Activated naive CD4-positive, alpha-beta T cell treated with anti-CD3 and anti-CD28 coated beads, Interleukin-2, amount 50 U/mL, for 24 hours (primary cell): ENCODE measurements around the gene NLK.
"Not testable (repeated sequence)": the region's sequence is repeated elsewhere in the genome, so short reads cannot be mapped to it uniquely, and the experiment has no call there.

ENCODE experiments used
- H3K27ac Mint-ChIP-seq: one replicate; pipeline ENCODE4 v1.8.0; 2021; ENCODE audit warnings: mild to moderate bottlenecking, mixed read lengths
- H3K27me3 Mint-ChIP-seq: one replicate; pipeline ENCODE4 v1.8.0; 2021; ENCODE audit warnings: mixed read lengths
- H3K36me3 Mint-ChIP-seq: one replicate; pipeline ENCODE4 v1.8.0; 2021; ENCODE audit warnings: mixed read lengths
- H3K4me1 Mint-ChIP-seq: one replicate; pipeline ENCODE4 v1.8.0; 2021; ENCODE audit warnings: mixed read lengths
- H3K4me3 Mint-ChIP-seq: one replicate; pipeline ENCODE4 v1.8.0; 2021; ENCODE audit warnings: mild to moderate bottlenecking, mixed read lengths
- H3K9me3 Mint-ChIP-seq: one replicate; pipeline ENCODE4 v1.8.0; 2021; ENCODE audit warnings: mixed read lengths

Gene NLK

GRCh38 chr17:28193241-28193640 is 150.8 kb downstream of the NLK start:
- peaks cover 10% of the 10 kb centered on the region for H3K4me1 Mint-ChIP-seq
- H3K27ac Mint-ChIP-seq, result no peak overlapping the region
- no peak overlapping the region for H3K4me3 Mint-ChIP-seq
- peaks cover 5% of the 10 kb centered on the region for H3K36me3 Mint-ChIP-seq
- no peaks in the 10 kb centered on the region for H3K27me3 Mint-ChIP-seq
- no peaks in the 10 kb centered on the region for H3K9me3 Mint-ChIP-seq

DNA sequence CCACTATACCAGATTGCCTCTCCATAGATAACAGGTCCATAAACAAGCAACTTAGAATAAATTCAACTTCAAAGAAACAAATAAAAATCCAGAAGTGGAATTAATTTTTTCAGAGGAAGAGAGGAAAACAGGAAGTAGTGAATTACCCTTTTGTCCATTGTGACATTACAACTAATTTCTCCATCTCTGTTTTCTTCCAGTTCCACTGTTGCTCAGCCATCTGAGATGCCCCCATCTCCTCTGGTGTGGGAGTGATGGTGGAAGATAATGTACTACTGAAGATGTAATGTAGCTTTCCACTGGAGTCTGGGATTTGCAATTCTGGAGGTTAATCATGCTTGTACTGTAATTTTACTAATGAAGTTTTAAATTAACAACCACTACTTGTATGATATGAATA is 151.9 kb downstream of the NLK start:
- no peaks in the 10 kb centered on the region for H3K9me3 Mint-ChIP-seq
- peaks cover 8% of the 10 kb centered on the region for H3K36me3 Mint-ChIP-seq
- H3K27ac Mint-ChIP-seq, result no peak overlapping the region
- peaks cover 10% of the 10 kb centered on the region for H3K4me1 Mint-ChIP-seq
- H3K4me3 Mint-ChIP-seq, result no peak overlapping the region
- no peaks in the 10 kb centered on the region for H3K27me3 Mint-ChIP-seq

DNA sequence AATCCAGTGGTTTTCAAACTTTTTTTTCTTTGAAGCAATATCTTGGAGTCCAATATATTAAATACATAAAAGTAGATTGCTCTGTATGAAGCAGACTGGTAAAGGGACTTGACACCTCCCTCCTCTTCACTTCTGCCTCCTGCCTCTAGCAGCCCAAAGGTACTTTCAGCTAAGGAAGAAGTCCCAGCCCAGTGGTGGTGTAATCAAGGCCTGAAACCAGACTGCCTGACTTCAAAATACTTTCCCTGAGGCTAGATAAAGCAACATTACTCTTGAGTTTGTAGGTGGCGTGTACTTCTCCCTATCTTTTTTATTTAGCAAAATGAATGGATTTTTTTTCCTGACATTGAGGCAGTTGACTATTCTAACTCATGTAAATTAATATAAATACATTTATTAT is 154.2 kb downstream of the NLK start:
- peaks cover 8% of the 10 kb centered on the region for H3K36me3 Mint-ChIP-seq

DNA sequence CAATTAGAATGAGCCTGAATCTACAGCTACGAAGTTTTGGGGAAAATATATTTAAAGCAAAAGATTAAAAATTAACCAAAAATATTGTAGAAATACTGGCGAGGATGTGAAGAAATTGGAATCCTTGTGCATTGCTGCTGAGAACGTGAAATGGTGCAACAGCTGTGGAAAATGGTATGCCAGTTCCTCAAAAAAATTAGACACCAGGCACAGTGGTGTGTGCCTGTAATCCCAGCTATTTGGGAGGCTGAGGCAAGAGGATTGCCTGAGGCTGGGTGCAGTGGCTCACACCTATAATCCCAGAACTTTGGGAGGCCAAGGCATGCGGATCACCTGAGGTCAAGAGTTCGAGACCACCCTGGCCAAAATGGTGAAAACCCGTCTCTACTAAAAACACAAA is 156.6 kb downstream of the NLK start:
- H3K27ac Mint-ChIP-seq, result no peak overlapping the region
- H3K4me1 Mint-ChIP-seq, result peaks cover 10% of the 10 kb centered on the region

More for the DNA sequence above, 154.2 kb downstream of the NLK start:
- no peak overlapping the region for H3K27ac Mint-ChIP-seq
- H3K4me1 Mint-ChIP-seq, result peaks cover 10% of the 10 kb centered on the region
- H3K4me3 Mint-ChIP-seq, result no peak overlapping the region
- H3K27me3 Mint-ChIP-seq, result no peaks in the 10 kb centered on the region
- no peaks in the 10 kb centered on the region for H3K9me3 Mint-ChIP-seq

DNA sequence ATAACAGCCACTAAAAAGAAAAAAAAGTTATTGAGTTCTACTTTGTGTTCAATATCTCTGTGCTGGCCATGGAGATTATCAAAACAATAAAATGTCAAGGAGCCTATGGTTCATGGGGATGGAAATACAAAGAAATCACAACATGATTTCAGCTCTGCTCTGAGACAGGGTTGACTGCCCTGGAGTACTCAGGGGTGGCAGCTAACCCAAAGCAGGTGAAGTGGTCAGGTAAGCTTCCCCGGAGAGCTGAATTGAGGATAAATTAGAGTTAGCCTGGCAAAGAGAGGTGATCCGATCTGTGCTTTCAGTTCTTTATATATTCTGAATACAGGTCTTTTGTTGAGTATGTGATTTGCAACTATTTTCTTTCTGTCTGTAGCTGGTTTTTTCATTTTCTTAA is 157.3 kb downstream of the NLK start:
- Mint-ChIP-seq H3K27ac (no peak overlapping the region), H3K4me3 (no peak overlapping the region), H3K9me3 (no peaks in the 10 kb centered on the region), H3K4me1 (peaks cover 10% of the 10 kb centered on the region), H3K36me3 (peaks cover 5% of the 10 kb centered on the region), H3K27me3 (peaks cover under 1% of the 10 kb centered on the region)

More for the DNA sequence above, 156.6 kb downstream of the NLK start:
- Mint-ChIP-seq H3K9me3 (no peaks in the 10 kb centered on the region), H3K36me3 (peaks cover 5% of the 10 kb centered on the region), H3K27me3 (no peaks in the 10 kb centered on the region), H3K4me3 (no peak overlapping the region)

DNA sequence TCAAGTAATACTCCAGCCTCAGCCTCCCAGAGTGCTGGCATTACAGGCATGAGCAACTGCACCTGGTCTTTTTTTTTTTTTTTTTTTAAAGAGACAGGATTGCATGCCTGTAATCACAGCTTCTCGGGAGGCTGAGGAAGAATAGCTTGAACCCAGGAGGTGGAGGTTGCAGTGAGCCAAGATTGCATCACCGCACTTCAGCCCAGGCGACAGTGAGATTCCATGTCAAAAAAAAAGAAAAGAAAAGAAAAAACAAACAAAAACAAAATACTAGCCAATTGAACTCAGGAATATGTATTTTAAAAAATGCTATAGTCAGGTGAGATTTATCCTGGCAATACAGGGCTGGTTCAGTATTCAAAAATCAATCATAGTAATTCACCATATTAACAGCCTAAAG is 158.8 kb downstream of the NLK start:
- H3K4me1 Mint-ChIP-seq, result peaks cover 4% of the 10 kb centered on the region
- no peaks in the 10 kb centered on the region for H3K9me3 Mint-ChIP-seq
- H3K27ac Mint-ChIP-seq, result no peak overlapping the region
- H3K4me3 Mint-ChIP-seq, result no peak overlapping the region
- H3K36me3 Mint-ChIP-seq, result peaks cover 3% of the 10 kb centered on the region
- peaks cover 4% of the 10 kb centered on the region for H3K27me3 Mint-ChIP-seq

GRCh38 chr17:28204244-28204643 is 161.8 kb downstream of the NLK start:
- Mint-ChIP-seq H3K9me3 (no peaks in the 10 kb centered on the region), H3K27me3 (peaks cover 4% of the 10 kb centered on the region), H3K4me3 (no peak overlapping the region), H3K4me1 (no peaks in the 10 kb centered on the region), H3K27ac (no peak overlapping the region), H3K36me3 (no peaks in the 10 kb centered on the region)

- Mint-ChIP-seq H3K9me3 (no peaks in the 10 kb centered on the region), H3K27ac (no peak overlapping the region), H3K36me3 (no peaks in the 10 kb centered on the region), H3K4me3 (no peak overlapping the region), H3K4me1 (no peaks in the 10 kb centered on the region), H3K27me3 (peaks cover 4% of the 10 kb centered on the region)
These were observed 162.3 kb downstream of the NLK start for GRCh38 chr17:28204751-28205150.

DNA sequence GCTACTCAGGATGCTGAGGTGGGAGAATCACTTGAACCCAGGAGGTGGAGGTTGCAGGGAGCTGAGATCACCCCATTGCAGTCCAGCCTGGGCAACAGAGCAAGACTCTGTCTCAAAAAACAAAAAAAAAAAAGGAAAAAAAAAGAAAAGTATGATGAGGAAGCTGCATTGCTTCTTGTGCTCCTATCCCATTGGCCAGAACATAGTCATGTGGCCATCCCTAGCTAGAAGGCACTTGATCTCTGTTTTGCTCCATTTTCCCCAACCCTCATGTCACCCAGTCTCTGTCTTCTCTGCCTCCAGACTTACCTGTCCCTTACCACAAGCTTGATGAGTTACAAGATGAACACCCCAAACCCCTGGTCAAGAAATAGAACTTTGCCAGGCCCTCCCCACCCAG is 163.8 kb downstream of the NLK start:
- H3K4me3 Mint-ChIP-seq, result no peak overlapping the region
- H3K36me3 Mint-ChIP-seq, result peaks cover 2% of the 10 kb centered on the region
- H3K27me3 Mint-ChIP-seq, result peaks cover 4% of the 10 kb centered on the region
- H3K27ac Mint-ChIP-seq, result no peak overlapping the region
- H3K9me3 Mint-ChIP-seq, result no peaks in the 10 kb centered on the region
- no peaks in the 10 kb centered on the region for H3K4me1 Mint-ChIP-seq

DNA sequence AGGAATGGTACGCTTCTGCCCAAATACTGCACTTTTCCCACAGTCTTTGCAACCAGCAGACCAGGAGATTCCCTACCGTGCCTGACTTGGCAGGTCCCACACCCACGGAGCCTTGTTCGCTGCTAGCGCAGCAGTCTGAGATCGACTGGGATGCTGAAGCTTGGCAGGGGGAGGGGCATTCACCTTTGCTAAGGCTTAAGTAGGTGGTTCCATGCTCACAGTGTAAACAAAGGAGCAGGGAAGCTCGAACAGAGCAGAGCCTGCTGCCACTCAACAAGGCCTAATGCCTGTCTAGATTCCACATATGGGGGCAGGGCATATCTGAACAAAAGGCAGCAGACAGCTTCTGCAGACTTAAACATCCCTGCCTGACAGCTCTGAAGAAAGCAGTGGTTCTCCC is 169.3 kb downstream of the NLK start:
- peaks cover 4% of the 10 kb centered on the region for H3K4me1 Mint-ChIP-seq
- H3K9me3 Mint-ChIP-seq, result no peaks in the 10 kb centered on the region
- no peaks in the 10 kb centered on the region for H3K27me3 Mint-ChIP-seq
- H3K36me3 Mint-ChIP-seq, result peaks cover 2% of the 10 kb centered on the region
- no peak overlapping the region for H3K4me3 Mint-ChIP-seq
- no peak overlapping the region for H3K27ac Mint-ChIP-seq

DNA sequence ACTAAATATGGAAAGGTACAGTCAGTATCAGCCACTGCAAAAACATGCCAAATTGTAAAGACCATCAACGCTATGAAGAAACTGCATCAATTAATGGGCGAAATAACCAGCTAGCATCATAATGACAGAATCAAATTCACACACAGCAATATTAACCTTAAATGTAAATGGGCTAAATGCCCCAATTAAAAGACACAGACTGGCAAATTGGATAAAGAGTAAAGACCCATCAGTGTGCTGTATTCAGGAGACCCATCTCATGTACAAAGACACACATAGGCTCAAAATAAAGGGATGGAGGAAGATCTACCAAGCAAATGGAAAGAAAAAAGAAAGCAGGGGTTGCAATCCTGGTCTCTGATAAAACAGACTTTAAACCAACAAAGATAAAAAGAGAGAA is 171.1 kb downstream of the NLK start:
- not testable (repeated sequence) for H3K4me1 Mint-ChIP-seq, H3K27ac Mint-ChIP-seq, H3K9me3 Mint-ChIP-seq, H3K4me3 Mint-ChIP-seq, H3K27me3 Mint-ChIP-seq, H3K36me3 Mint-ChIP-seq

DNA sequence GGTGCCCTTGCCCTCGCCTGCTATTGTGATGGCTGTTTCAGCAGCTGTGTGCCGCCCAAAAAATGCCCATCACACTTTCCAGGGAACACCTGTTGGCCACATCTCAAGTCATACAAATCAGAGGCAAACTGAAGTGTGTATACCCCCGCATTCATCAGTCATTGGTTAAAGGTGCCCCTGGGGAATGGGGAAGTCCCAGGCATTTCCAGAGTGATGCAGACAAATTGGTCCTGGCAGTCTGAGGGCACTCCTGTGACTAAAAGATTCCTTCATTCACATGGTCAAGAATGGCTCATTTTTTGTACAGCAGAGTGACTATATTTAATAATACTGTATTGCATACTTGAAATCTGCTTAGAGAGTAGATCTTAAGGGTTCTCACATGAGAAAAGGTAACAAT is 173.6 kb downstream of the NLK start:
- Mint-ChIP-seq H3K9me3 (no peaks in the 10 kb centered on the region), H3K4me3 (no peak overlapping the region), H3K36me3 (no peaks in the 10 kb centered on the region), H3K4me1 (peaks cover 4% of the 10 kb centered on the region), H3K27me3 (no peaks in the 10 kb centered on the region), H3K27ac (no peak overlapping the region)

- H3K9me3 Mint-ChIP-seq, result no peaks in the 10 kb centered on the region
- no peak overlapping the region for H3K4me3 Mint-ChIP-seq
- H3K36me3 Mint-ChIP-seq, result no peaks in the 10 kb centered on the region
- peak overlapping the region; percentile 42 for H3K27ac Mint-ChIP-seq
- H3K4me1 Mint-ChIP-seq, result peaks cover 4% of the 10 kb centered on the region
- H3K27me3 Mint-ChIP-seq, result no peaks in the 10 kb centered on the region
These were observed 174.1 kb downstream of the NLK start for GRCh38 chr17:28216528-28216927.

- Mint-ChIP-seq H3K36me3 (no peaks in the 10 kb centered on the region), H3K4me1 (peaks cover 4% of the 10 kb centered on the region), H3K27ac (no peak overlapping the region), H3K27me3 (no peaks in the 10 kb centered on the region), H3K9me3 (no peaks in the 10 kb centered on the region), H3K4me3 (no peak overlapping the region)
These were observed 177.3 kb downstream of the NLK start for GRCh38 chr17:28219771-28220170.

DNA sequence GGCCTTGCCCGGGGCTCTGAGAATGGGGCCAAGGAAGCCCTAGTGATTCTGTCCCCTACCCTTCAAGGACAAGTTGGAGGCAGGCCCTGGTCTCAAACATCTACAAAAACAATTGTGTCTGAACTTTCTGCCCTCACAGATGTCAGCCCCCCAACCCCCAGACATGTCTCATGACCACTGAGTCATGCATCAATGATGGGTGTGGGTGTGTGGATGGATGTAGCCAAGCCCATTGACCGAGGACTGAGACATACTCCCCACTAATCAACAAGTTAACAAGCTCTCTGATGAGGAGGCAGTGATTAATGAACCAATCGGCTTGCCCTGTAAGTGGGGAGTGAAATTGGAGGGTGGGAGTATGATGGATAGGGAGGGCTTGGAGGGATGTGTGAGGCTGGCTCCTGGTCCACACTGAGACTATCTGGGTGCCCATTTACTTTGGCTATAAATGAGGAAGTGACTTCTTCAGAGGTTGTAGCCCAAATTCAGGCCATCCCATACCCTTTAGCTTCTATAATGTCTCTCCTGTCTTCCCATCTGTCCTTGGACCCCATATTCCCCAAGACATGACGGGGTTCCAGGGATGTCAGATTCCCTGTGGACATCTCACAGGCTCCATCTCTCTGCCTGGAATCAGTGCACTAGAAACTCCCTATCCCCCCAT is 179.4 kb downstream of the NLK start:
- Mint-ChIP-seq H3K27me3 (peaks cover 8% of the 10 kb centered on the region), H3K4me1 (no peaks in the 10 kb centered on the region), H3K4me3 (no peak overlapping the region), H3K27ac (no peak overlapping the region), H3K9me3 (no peaks in the 10 kb centered on the region), H3K36me3 (no peaks in the 10 kb centered on the region)

GRCh38 chr17:28225271-28225670 is 182.8 kb downstream of the NLK start:
- Mint-ChIP-seq H3K27me3 (peaks cover 30% of the 10 kb centered on the region), H3K4me1 (peaks cover 10% of the 10 kb centered on the region), H3K9me3 (no peaks in the 10 kb centered on the region), H3K36me3 (no peaks in the 10 kb centered on the region), H3K27ac (no peak overlapping the region), H3K4me3 (no peak overlapping the region)

- no peaks in the 10 kb centered on the region for H3K36me3 Mint-ChIP-seq
- H3K4me1 Mint-ChIP-seq, result peaks cover 10% of the 10 kb centered on the region
- peaks cover 33% of the 10 kb centered on the region for H3K27me3 Mint-ChIP-seq
- no peaks in the 10 kb centered on the region for H3K9me3 Mint-ChIP-seq
- no peak overlapping the region for H3K27ac Mint-ChIP-seq
- H3K4me3 Mint-ChIP-seq, result no peak overlapping the region
These were observed 183.4 kb downstream of the NLK start for GRCh38 chr17:28225867-28226266.
